HG03378 (cell line): ENCODE data around the gene DTNBP1.

Experiments used
- ATAC-seq: cut with Tn5 transposase; IDR thresholded peaks from one replicate; pipeline ENCODE4 v1.9.1; 2021; ENCODE audit warnings: mild to moderate bottlenecking, moderate library complexity; ENCODE audit not compliant: unreplicated experiment

DTNBP1 gene

DNA sequence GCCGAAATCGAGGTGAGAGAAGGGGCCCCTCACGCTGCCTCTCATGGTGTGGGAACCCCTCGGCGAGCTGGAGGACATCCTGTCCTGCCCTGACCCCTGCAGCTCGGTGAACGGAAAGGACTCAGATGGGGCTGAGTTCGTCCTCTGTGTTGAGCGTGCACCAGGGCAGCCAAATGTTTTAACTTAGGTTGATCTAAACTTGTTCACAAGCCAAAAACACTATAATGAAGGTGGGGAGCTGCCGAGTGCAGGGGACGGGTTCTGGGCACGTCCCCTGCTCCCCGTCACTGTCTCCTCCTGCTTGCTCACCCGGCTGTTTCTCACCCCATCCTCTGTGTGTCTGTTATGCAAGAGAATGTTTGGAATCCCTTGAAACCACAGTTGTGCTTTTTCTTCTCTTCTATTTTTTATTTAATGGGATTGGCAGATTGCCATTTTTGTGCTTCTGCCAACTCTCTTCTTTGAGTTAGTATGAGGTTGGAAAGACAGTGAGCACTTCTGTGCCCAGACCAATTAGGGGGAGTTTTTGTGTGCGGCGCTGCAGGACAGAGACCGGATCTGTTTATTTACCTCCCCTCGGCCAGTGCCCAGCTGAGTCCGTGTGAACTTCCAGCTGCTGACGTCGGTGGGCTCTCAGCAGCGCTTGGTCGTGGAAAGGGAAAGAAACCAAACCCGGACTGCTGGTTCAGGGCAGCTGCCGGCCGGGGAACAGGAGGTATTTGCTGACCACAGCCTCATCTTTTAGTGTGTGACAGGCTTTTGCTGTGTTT, 158.1 kb downstream of the DTNBP1 start:
- no peak for ATAC-seq

DNA sequence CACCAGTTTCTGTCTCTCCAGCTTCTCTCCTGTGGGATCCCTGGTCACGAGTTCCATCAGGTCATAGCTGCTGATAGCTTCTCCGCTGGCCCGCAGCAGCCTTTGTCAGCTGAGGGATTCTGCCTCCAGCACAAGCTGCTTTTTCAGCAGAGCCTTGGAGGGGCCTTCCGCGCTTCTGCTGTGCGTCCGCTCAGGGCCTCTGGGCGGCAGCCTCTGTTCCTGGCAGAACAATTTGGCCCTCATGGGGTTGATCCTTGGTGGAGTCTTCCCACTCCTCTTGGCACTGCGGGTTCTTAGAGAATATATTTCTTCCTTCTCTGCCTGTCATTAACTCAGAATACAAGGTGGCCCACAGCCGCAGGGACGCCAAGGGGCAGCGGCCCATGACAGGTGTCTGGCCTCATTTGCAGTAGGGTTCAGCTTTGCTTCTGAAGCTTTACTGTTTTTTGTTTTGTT, 158.8 kb downstream of the DTNBP1 start:
- ATAC-seq, result no peak

DNA sequence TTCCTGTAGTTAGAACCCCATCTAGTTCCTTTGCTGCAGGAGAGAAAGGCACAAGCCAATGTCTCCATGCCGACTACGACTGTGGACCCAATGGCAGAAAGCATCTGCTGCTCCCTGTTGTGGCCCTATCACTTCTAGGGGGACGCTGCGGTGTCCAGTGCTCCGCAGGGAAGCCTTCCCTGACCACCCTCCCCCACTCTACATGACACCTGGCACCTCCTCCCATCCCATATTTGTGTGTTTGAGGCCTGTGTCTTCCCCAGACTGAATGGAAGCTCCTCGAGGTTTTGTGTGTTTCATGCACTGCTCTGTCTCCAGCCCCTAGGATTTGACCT, 159.5 kb downstream of the DTNBP1 start:
- no peak for ATAC-seq

DNA sequence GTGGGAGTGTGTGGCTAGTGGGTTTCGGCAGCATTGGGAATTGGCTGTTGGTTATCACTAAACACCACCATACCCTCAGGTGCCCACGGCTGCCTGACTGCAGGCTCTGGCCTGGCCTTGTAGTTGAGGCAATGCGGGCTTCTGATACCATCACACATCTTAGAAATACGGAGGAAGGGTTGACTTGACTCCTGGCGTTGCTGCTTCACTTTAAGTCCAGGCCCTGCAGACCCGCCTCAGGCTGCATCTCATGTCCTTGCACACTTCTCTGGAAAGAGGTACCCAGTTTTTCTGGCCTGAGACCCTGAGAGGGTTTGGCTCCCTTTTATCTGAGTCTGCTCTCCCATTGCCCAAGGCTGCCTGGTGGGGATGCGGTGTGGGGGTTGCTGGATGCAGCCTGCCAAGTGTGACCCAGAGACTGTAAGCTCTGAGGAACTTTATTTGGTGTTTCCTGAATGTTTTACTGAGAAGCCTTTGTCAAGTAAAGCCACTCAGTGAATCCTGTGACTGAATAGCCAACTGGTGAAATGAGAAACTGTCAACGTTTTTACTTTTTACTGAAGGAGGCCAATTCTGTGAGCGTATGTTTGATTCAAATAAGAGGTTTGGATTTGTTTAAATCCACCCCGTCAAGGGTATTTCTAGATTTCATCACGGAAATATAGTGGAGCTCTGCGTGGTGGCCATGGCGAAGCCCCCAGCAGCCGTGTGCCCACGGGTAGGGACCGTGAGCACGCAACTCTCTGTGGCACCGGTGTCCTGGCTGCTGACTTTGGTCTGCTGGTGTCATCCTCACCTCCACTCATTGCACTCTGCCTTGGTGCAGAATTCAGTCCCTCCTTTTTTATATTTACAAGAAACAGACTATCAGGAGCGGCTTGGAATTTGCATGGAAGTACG, 160.1 kb downstream of the DTNBP1 start:
- ATAC-seq, result no peak

DNA sequence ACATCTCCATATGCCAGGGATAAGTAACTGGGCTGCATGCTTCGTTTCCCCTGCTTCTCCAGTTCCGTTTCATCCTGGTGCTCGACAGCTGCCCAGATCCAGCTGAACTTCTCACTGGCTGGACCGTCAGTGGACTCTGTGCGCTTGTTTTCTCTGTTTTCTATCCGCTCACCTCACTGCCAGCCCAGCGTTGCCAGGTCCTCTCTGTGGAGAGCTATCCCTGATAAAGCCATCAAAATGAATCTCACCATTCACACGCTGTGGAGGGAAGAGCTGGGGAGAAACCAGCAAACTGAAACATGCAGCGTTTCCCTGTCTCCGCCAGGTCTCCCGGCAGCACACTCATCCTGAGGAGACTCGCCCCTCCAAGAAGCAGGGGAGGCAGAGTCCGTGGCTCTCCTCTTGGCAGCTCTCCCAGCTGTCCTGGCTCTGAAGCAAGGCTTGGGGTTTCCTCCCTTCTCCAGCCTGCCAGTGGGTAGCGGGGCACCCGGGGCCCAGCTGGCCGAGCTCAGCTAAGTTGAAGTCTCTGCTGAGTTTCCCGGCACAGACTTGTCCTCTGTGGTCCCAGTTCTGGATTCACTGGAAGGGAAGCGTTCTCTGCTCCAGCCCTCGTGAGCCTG, 160.9 kb downstream of the DTNBP1 start:
- no peak for ATAC-seq

DNA sequence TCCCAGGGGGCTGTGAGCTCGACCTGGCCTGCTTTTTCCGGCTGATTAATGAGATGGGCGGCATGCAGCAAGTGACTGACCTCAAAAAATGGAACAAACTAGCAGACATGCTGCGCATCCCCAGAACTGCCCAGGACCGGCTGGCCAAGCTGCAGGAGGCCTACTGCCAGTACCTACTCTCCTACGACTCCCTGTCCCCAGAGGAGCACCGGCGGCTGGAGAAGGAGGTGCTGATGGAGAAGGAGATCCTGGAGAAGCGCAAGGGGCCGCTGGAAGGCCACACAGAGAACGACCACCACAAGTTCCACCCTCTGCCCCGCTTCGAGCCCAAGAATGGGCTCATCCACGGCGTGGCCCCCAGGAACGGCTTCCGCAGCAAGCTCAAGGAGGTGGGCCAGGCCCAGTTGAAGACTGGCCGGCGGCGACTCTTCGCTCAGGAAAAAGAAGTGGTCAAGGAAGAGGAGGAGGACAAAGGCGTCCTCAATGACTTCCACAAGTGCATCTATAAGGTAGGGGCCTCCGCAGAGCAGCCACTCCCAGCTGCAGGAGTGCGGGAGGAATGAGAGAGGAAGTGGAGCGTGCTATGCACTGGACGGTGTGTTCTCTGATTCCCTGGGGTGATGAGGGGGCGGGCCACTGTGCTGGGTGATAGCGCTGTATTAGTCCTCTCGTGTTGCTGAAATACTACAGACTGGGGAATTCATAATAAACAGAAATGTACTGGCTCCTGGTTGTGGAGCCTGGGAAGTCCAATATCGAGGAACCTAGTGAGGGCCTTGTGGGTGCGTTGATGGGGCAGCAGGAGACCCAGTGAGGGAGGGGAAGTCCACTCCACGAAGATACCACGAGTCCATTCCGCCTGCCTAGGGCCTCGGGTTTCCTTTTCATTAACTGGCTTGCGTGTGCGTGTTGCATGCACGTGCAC, 161.7 kb downstream of the DTNBP1 start:
- ATAC-seq, result no peak

DNA sequence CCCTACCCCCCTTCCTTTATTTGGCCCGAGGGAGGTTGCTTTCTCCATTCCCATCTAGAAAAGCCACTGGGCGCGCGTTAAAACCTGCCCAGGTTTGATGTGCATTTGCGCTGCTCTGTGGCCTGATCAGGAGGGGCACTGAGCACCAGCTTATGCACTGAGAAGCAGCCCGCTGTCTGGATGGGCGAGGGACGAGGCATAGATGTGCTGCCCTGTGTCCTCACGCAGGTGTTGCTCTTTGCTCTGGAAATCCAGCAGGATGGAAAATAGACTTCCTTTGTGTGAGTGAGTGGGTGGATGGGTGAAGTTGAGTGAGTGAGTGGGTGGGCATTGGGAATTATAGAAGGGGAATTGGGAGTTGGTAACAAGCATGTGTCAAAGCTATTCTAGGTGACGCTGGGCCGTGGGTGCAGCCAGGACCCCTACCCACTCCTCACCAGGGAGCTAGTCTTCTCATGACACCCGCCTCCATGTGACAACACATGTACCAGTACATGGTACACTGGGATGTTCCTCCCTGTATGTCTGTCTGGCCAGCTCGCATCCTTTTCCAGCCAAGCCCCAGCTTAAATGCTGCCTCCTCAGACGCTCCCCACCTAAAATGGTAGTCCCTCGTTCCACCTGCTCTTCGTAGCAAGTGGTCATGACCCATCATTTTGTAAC, 162.6 kb downstream of the DTNBP1 start:
- ATAC-seq, result no peak

DNA sequence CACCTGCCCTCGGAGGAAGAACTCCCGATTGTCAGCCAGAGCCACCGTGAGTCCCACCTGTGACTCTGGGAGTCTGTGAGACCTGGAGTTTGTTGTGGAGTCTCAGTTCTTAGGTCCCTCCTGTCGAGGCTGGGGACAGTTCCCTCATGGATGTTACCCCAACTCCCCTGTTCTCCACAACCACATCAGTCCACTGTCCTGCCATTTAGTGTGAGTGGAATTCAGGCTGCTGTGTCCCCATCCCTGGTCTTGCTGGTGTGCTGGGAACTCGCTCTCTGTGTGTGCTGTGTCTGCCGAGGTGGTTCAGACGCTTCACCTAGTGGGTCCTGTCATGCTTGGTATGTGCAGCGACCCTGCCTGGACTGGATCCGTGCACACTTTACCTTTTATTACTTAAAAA, 163.2 kb downstream of the DTNBP1 start:
- ATAC-seq, result no peak

DNA sequence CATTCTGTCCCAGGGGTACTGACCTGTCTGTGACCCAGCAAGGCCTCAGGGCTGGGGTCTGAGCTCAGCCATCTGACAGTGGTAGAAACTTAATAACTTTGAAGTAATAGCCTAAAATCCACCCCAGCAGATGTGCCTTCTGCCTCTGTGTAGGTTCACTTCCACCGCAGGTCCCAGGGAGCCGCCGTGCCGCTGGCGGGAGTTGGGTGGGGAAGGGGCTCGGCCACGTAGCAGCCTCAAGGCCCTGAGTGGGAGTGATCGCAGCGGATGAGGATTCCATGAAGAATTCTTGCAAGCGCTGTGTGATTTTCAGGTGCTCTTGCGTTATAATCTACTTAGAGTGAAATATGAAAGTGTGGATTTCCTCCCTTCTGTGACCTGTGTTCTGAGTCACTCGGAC, 163.7 kb downstream of the DTNBP1 start:
- no peak for ATAC-seq

DNA sequence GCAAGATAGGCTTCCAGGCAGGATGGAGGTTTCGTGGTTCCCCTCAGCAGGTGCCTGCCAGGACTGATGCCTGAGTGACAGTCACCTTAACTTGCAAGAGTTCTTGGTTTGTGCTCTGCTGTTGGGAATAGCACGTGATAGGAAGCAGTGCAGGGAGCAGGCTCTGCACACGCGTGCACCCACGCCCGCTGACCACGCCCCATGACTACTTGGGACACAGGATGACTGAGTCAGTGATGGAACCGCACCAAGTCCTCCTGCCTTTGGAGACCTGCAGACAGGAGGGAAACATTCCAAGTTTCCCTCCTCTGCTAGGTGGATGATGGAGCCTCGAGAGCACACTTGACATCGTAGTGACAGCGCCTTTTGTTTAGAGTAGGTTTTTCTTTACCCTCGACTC, 164.2 kb downstream of the DTNBP1 start:
- ATAC-seq, result no peak

DNA sequence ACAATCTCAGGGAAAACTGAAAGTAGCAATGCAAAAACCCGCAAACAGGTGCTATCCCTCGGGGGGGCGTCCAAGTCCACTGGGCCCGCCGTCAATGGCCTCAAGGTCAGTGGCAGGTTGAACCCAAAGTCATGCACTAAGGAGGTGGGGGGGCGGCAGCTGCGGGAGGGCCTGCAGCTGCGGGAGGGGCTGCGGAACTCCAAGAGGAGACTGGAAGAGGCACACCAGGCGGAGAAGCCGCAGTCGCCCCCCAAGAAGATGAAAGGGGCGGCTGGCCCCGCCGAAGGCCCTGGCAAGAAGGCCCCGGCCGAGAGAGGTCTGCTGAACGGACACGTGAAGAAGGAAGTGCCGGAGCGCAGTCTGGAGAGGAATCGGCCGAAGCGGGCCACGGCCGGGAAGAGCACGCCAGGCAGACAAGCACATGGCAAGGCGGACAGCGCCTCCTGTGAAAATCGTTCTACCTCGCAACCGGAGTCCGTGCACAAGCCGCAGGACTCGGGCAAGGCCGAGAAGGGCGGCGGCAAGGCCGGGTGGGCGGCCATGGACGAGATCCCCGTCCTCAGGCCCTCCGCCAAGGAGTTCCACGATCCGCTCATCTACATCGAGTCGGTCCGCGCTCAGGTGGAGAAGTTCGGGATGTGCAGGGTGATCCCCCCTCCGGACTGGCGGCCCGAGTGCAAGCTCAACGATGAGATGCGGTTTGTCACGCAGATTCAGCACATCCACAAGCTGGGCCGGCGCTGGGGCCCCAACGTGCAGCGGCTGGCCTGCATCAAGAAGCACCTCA, 166.3 kb downstream of the DTNBP1 start:
- no peak for ATAC-seq

DNA sequence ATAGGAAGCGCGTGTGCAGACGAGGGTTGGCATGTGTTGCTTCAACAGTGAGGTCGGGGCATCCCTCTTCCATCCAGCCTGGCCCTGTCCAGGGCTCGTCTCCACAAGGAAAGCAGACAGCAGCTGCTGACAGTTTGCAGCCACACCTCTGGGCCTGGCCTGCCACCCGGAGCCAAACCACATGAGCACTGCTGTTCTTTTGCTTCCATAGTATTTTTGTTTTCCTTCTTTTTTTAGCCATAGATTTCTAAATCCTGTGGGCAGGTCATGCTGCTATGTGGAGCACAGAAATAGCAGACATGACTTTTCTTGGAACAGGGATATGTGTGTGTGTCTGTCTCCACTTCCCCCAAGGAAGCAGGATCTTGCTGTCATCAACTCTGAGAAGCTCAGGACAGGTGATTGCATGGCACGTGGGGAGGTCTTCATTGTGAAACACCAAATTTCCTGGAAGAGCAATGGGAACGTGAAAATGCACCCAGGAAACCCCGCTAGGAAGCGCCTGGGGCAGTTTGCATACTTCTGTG, 167.4 kb downstream of the DTNBP1 start:
- ATAC-seq, result no peak

DNA sequence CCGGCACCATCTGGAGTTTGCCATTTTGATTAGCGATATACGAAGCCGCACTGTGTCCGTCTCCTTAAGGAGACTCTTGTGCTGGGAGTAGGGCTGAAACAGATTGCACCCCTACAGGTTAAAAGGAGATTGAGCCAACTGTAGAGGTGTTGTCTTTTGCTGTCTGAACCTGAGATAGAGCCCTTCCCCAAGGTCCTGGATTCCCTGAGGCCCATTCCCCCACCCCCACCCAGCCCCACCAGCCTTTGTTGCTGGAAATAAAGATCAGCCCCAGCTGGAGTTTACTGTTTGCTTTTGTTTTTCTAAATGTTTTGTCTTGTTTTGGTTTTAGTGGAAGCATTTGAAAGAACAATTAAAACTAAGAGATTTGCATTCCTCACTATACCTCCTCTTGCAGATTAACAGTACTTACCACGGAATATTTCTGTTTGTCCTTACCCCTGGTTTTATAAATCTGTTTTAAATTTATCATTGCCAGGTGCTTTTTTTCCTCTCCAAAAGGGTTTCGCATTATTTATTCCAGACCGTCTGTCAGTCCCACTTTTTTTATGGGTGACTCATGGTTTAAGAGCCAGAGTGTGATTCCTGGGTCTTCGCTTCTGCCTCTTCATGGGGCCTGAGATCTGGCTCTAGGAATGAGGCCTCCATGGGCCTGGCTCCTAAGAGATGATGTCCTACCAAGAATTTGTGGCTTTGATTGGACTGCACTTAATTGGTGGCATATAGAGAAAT, 169.2 kb downstream of the DTNBP1 start:
- ATAC-seq, result no peak

DNA sequence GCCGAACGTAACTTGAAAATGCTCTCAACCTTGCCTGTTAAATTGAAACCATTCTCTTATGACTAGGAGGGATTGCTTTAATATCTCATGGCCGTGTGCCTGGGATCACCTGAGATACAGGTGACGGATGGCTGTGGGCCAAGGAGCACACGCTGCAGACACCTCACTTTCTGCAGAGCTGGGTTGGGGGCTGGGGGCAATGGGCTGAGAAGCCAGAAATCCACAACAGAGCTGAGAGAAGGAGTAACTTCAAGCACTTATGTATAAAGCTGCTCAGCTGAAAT, 170.9 kb downstream of the DTNBP1 start:
- ATAC-seq, result no peak

DNA sequence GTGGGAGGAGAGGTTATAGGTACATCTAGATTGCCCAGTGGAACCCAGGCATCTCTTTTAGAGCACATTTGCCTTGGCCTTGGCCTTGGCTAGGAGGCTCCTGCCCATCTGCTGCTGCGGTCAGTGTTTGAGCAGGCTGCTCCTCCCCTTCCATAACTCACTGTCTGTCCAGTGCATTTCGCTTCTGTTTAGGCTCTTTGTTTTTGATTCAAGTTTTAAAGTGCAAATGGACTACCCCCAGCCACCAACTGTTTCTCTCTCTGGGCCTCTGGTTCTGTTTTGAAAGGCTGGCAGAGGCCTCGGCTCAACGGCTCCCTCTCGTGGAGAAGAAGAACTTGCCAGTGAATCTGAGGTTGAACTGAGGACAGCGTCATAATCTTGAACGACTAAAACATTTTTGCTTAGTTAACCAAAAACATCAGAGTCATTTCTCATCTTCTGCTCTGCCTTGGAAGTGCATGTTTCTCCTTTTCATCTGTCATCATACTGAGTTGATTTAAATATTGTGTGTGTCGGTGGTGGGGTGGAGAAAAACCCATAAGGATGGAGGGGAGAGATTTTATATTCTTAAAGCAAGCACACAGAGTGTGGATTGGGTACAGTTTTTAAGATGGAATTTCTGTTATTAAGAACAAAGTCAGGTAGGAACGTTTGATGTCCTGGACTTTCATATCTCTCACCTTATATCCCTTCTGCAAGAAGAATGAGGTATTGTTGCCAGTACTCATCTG, 171.4 kb downstream of the DTNBP1 start:
- no peak for ATAC-seq

DNA sequence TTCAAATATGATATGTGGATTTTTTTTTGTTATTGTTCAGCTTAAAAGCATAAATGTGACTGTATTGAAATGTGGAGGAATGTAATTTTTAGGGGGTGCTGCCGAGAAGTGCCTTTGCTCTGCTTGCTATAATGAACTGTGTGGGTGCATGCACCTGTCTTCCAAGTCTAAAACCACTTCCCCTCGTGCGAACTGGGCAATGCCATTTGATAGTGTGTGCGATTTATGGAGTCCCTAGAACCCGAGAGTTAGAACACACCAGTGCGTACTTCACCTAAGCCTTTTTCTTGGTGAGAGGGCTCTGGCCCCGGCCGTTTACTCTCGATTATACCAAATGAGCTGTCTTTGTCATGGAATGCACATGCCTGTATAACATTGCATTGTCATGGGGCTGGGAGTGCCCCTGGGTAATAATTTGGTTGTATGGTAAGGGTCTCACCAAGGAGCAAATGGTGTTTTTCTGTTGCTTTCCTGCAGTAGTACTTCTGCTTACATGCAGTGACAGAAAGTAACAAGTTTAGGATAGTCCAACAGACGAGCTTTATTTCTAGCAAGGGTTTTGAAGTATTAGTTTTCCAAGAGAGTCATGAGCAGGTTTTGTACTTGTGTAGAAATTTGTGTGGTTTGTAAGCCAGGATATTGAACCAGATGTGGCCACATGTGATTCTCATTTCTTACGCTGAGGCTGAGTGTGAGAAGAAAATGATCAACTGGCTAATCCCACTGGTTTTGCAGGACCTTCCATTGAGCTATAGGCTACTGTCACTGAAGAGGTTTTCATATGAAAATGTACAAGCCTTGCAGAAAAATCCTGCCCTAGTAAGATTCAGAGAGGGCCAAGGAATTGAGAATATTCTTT, 172.4 kb downstream of the DTNBP1 start:
- no peak for ATAC-seq
